Skin of body (tissue), 2 donors: ENCODE results near the gene NAT9. TPM values are rescaled to one million over a fixed set of nuclear protein-coding genes. Genes with fewer than 3 reads are reported as not detected.
A peak's percentile ranks its signal among the peaks of the same experiment; 100 is the strongest.

Experiments used
- DNase-seq: peaks from one replicate; lab custom pipeline; 2025; lab: John Stamatoyannopoulos, UW
- total RNA-seq: library from RNA; depleted of rRNA; stranded (reverse); fragments of >200 nt; gene quantifications from one replicate; pipeline ENCODE4 v1.2.3, GENCODE V29; 2014

NAT9 gene
- total RNA-seq, 1 donor from 2014 or later = 26.2 TPM

GRCh38 chr17:74746376-74746775 lies 29.8 kb downstream of the NAT9 start:
- no peak for DNase-seq

GRCh38 chr17:74745548-74746177 lies 30.5 kb downstream of the NAT9 start:
- DNase-seq = no peak

GRCh38 chr17:74744714-74745547 lies 31.2 kb downstream of the NAT9 start:
- peak; percentile 31 for DNase-seq

GRCh38 chr17:74744349-74744713 lies 31.8 kb downstream of the NAT9 start:
- no peak for DNase-seq

GRCh38 chr17:74743755-74744154 lies 32.4 kb downstream of the NAT9 start:
- DNase-seq = no peak

- no peak for DNase-seq
Observed at GRCh38 chr17:74742978-74743545, 33.1 kb downstream of the NAT9 start.

GRCh38 chr17:74742153-74742515 lies 34.0 kb downstream of the NAT9 start:
- DNase-seq = no peak

GRCh38 chr17:74740641-74741387 lies 35.3 kb downstream of the NAT9 start:
- DNase-seq = no peak

GRCh38 chr17:74740173-74740572 lies 36.0 kb downstream of the NAT9 start:
- DNase-seq = no peak

- DNase-seq = no peak
Observed at GRCh38 chr17:74739227-74739831, 36.8 kb downstream of the NAT9 start.

- no peak for DNase-seq
Observed at GRCh38 chr17:74738051-74738996, 37.8 kb downstream of the NAT9 start.

GRCh38 chr17:74737299-74738050 lies 38.7 kb downstream of the NAT9 start:
- DNase-seq = no peak

- no peak for DNase-seq
Observed at GRCh38 chr17:74736513-74737298, 39.4 kb downstream of the NAT9 start, which contains the start of gene RAB37. TSS of gene RAB37 (plus strand) at chr17:74737256. CDS start at chr17:74737273, 17 bp downstream.

- DNase-seq = no peak
Observed at GRCh38 chr17:74734256-74734655, 41.9 kb downstream of the NAT9 start.

GRCh38 chr17:74733365-74734122 lies 42.6 kb downstream of the NAT9 start:
- no peak for DNase-seq

- DNase-seq = no peak
Observed at GRCh38 chr17:74732042-74732867, 43.9 kb downstream of the NAT9 start.

- DNase-seq = no peak
Observed at GRCh38 chr17:74731347-74731605, 44.9 kb downstream of the NAT9 start.
